Right lobe of liver (tissue), 4 donors: ENCODE results near the gene FLOT2.

Experiments used
- POLR2A ChIP-seq: fragments of 450-650 bp; IDR thresholded peaks from one replicate; pipeline ENCODE4 v1.6.1; 2017; ENCODE audit warnings: antibody characterized with exemption, mild to moderate bottlenecking
- TF ChIP-seq, protein P1 (sequence below), 4 donors: fragments of 200-600 bp in 3 of 4; fragments of 450-650 bp in 1 of 4; IDR thresholded peaks; one replicate each; pipeline versions ENCODE4 v1.5.1 to v1.8.0; 2016 to 2022; ENCODE audit warnings: antibody characterized with exemption in 4 of 4, mild to moderate bottlenecking in 2 of 4
- donor health status: DM: no; HTN: no; CAD: no.
- donor health status: DM: no; HTN: no; CAD: no.
- donor health status: DM: no; HTN: yes; CAD: no.

GRCh38 chr17:28834420-28834819, 63.1 kb downstream of the FLOT2 start:
- TF ChIP-seq, protein P1, sequence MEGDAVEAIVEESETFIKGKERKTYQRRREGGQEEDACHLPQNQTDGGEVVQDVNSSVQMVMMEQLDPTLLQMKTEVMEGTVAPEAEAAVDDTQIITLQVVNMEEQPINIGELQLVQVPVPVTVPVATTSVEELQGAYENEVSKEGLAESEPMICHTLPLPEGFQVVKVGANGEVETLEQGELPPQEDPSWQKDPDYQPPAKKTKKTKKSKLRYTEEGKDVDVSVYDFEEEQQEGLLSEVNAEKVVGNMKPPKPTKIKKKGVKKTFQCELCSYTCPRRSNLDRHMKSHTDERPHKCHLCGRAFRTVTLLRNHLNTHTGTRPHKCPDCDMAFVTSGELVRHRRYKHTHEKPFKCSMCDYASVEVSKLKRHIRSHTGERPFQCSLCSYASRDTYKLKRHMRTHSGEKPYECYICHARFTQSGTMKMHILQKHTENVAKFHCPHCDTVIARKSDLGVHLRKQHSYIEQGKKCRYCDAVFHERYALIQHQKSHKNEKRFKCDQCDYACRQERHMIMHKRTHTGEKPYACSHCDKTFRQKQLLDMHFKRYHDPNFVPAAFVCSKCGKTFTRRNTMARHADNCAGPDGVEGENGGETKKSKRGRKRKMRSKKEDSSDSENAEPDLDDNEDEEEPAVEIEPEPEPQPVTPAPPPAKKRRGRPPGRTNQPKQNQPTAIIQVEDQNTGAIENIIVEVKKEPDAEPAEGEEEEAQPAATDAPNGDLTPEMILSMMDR (IDR thresholded peaks at IDR 0.05), result no peak
- no peak for TF ChIP-seq POLR2A
